Transverse colon (tissue), 4 donors: ENCODE data around the gene ZNF516. TPM values are rescaled to one million over a fixed set of nuclear protein-coding genes. Genes with fewer than 3 reads are reported as not detected.

Experiments used
- DNase-seq: peaks from one replicate; pipeline ENCODE4 v3.0.0-alpha.2; 2019
- H3K27ac ChIP-seq, 4 donors: fragments of 200-600 bp; sonication (generic); 2 replicates each; pipeline ENCODE4 v1.5.1; 2016 to 2018; ENCODE audit warnings: inconsistent platforms in 4 of 4
- H3K27me3 ChIP-seq: fragments of 200-600 bp; sonication (generic); 2 replicates; pipeline ENCODE4 v1.5.1; 2017; ENCODE audit warnings: inconsistent platforms
- H3K36me3 ChIP-seq, 4 donors: fragments of 200-600 bp; sonication (generic); 2 replicates each; pipeline ENCODE4 v1.5.1; 2017 to 2019; ENCODE audit warnings: inconsistent platforms in 4 of 4
- H3K4me1 ChIP-seq, 4 donors: fragments of 200-600 bp; sonication (generic); 2 replicates each; pipeline ENCODE4 v1.5.1; 2017 to 2020; ENCODE audit warnings: inconsistent platforms in 4 of 4
- H3K4me3 ChIP-seq, 4 donors: fragments of 200-600 bp; sonication (generic); 1 replicate in 1 of 4; 2 replicates in 3 of 4; pipeline versions ENCODE4 v1.5.1 to v1.6.1; 2017 to 2019; ENCODE audit warnings: inconsistent platforms in 4 of 4
- H3K9me3 ChIP-seq, 2 donors: fragments of 200-600 bp; sonication (generic); 2 replicates each; pipeline ENCODE4 v1.5.1; 2017 to 2019; ENCODE audit warnings: inconsistent platforms in 2 of 2
- CTCF ChIP-seq, 5 experiments: fragments of 200-600 bp in 3 of 5; fragments of 450-650 bp in 2 of 5; sonication (generic) in 3 of 5; IDR thresholded peaks; 1 replicate in 2 of 5; 2 replicates in 3 of 5; pipeline ENCODE4 v1.5.1; 2016 to 2017; ENCODE audit warnings: antibody characterized with exemption in 5 of 5, inconsistent platforms in 3 of 5, mild to moderate bottlenecking in 2 of 5, moderate library complexity in 1 of 5
- EP300 ChIP-seq: sonication (generic); formaldehyde crosslinking; IDR thresholded peaks from one replicate; pipeline ENCODE4 v1.6.1; 2017; ENCODE audit warnings: antibody characterized with exemption, low read depth
- POLR2A ChIP-seq: fragments of 450-650 bp; IDR thresholded peaks from one replicate; pipeline ENCODE4 v1.6.1; 2016; ENCODE audit warnings: antibody characterized with exemption, mild to moderate bottlenecking, moderate library complexity
- POLR2AphosphoS5 ChIP-seq, 3 donors: sonication (generic); formaldehyde crosslinking; IDR thresholded peaks; one replicate each; pipeline ENCODE4 v1.6.1; 2016; ENCODE audit warnings: antibody characterized with exemption in 3 of 3
- WGBS, 2 donors: methylation state at CpG; one replicate each; pipeline ENCODE4 v1.1.5; 2018; ENCODE audit warnings: low coverage in 1 of 2; 5-methylcytosine and 5-hydroxymethylcytosine counted together
- in situ Hi-C, 4 donors: fragments of 200-750 bp; cut with MboI; loops; one replicate each; pipeline versions ENCODE4 v1.15.0 to v1.15.1; 2017; ENCODE audit warnings: low sequenced_read_pairs in 3 of 4, low pct_ligation_motif_present in 1 of 4, low pct_unique_long_range_greater_than_20kb in 1 of 4
- intact Hi-C: fragments of 100-400 bp; cut with DNase I; formaldehyde crosslinking; loops from one replicate; pipeline ENCODE4 v1.15.1; 2023; ENCODE audit warnings: low total_unique reads
- total RNA-seq, 4 donors: library from RNA; depleted of rRNA; stranded (reverse); fragments of >200 nt; gene quantifications; one replicate each; pipeline ENCODE4 v1.1.0, GENCODE V29; 2016

The ZNF516 gene
- total RNA-seq, 4 donors from 2014 or later = 19.4 to 37.8 (median 26.7) TPM

- DNase-seq = no peak
- WGBS, 2 donors = 8 to 53% methylated on average over 2 to 11 of the region's 11 CpGs
- intact Hi-C loops = no loop called here
These were observed 49.3 kb downstream of the ZNF516 start for GRCh38 chr18:76445741-76446232.

GRCh38 chr18:76445275-76445674 lies 49.8 kb downstream of the ZNF516 start:
- no peak for TF ChIP-seq EP300
- no peak for TF ChIP-seq POLR2A
- no peak for TF ChIP-seq CTCF (IDR thresholded peaks at IDR 0.05)
- no peak for TF ChIP-seq POLR2AphosphoS5 (IDR thresholded peaks at IDR 0.05)
- Histone ChIP-seq H3K27me3 (no peaks in the 10 kb centered on the region), H3K4me3 (no peak overlapping the region), H3K4me1 (peaks cover 19 to 56% (median 38%) of the 10 kb centered on the region in 4 donors), H3K9me3 (no peaks in the 10 kb centered on the region), H3K36me3 (peaks cover 0 to 13% (median 6%) of the 10 kb centered on the region in 4 donors), H3K27ac (peak overlapping the region; percentile 36 to 56 (median 44))
- WGBS, 2 donors = 41% methylated on average over 3 of the region's 3 CpGs
- in situ Hi-C loops (no loop called here), intact Hi-C loops (no loop called here)
- no peak for DNase-seq

More at GRCh38 chr18:76445741-76446232, 49.3 kb downstream of the ZNF516 start:
- Histone ChIP-seq H3K4me3 (no peak overlapping the region), H3K27ac (peak overlapping the region; percentile 36 to 56 (median 44)), H3K9me3 (no peaks in the 10 kb centered on the region), H3K4me1 (peaks cover 19 to 60% (median 42%) of the 10 kb centered on the region in 4 donors), H3K27me3 (no peaks in the 10 kb centered on the region), H3K36me3 (peaks cover 0 to 13% (median 6%) of the 10 kb centered on the region in 4 donors)
- in situ Hi-C loops = no loop called here
- TF ChIP-seq POLR2AphosphoS5 (IDR thresholded peaks at IDR 0.05) (no peak), CTCF (IDR thresholded peaks at IDR 0.05) (no peak)

- no peaks in the 10 kb centered on the region for H3K27me3 ChIP-seq
- WGBS, 2 donors = 75% methylated on average over 13 of the region's 13 CpGs; no CpG with 5 or more reads in 1 of the 2 donors
- intact Hi-C loops = no loop called here
- TF ChIP-seq POLR2A (no peak), CTCF (IDR thresholded peaks at IDR 0.05) (no peak), POLR2AphosphoS5 (IDR thresholded peaks at IDR 0.05) (no peak), EP300 (no peak)
- H3K4me3 ChIP-seq = no peak overlapping the region
- H3K4me1 ChIP-seq = peaks cover 15 to 51% (median 36%) of the 10 kb centered on the region in 4 donors
- no peak for DNase-seq
- H3K36me3 ChIP-seq = peaks cover 0 to 13% (median 6%) of the 10 kb centered on the region in 4 donors
- H3K27ac ChIP-seq = peak overlapping the region in 3 of 4 donors; percentile 36 to 50 (median 37)
- in situ Hi-C loops = no loop called here
- no peaks in the 10 kb centered on the region for H3K9me3 ChIP-seq
These were observed 50.5 kb downstream of the ZNF516 start for GRCh38 chr18:76444446-76445105.

GRCh38 chr18:76443519-76444445 lies 51.3 kb downstream of the ZNF516 start:
- no peak for DNase-seq
- H3K4me1 ChIP-seq = peaks cover 15 to 50% (median 35%) of the 10 kb centered on the region in 4 donors
- no peak overlapping the region for H3K4me3 ChIP-seq
- in situ Hi-C loops = no loop called here
- H3K27me3 ChIP-seq = no peaks in the 10 kb centered on the region
- WGBS, 2 donors = 80 to 88% methylated on average over 4 to 18 of the region's 18 CpGs
- H3K27ac ChIP-seq = no peak overlapping the region
- H3K36me3 ChIP-seq = peaks cover 0 to 13% (median 6%) of the 10 kb centered on the region in 4 donors
- intact Hi-C loops = no loop called here
- H3K9me3 ChIP-seq = no peaks in the 10 kb centered on the region
- no peak for TF ChIP-seq POLR2AphosphoS5 (IDR thresholded peaks at IDR 0.05)
